GM10266 (cell line): ENCODE data around the gene LPP.

Experiments
- DNase-seq: peaks from one replicate; pipeline ENCODE4 v3.0.0; 2012; ENCODE audit errors: extremely low spot score
- TF ChIP-seq, protein P1 (sequence below): IDR thresholded peaks from 2 replicates; pipeline ENCODE4 v1.5.1; 2012; ENCODE audit warnings: mild to moderate bottlenecking, low read depth; ENCODE audit not compliant: control insufficient read depth, insufficient read depth; ENCODE audit errors: missing control alignments

The LPP gene

GRCh38 chr3:188764609-188765008, 610.7 kb downstream of the LPP start:
- TF ChIP-seq, protein P1, sequence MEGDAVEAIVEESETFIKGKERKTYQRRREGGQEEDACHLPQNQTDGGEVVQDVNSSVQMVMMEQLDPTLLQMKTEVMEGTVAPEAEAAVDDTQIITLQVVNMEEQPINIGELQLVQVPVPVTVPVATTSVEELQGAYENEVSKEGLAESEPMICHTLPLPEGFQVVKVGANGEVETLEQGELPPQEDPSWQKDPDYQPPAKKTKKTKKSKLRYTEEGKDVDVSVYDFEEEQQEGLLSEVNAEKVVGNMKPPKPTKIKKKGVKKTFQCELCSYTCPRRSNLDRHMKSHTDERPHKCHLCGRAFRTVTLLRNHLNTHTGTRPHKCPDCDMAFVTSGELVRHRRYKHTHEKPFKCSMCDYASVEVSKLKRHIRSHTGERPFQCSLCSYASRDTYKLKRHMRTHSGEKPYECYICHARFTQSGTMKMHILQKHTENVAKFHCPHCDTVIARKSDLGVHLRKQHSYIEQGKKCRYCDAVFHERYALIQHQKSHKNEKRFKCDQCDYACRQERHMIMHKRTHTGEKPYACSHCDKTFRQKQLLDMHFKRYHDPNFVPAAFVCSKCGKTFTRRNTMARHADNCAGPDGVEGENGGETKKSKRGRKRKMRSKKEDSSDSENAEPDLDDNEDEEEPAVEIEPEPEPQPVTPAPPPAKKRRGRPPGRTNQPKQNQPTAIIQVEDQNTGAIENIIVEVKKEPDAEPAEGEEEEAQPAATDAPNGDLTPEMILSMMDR, result no peak
- DNase-seq, result no peak

DNA sequence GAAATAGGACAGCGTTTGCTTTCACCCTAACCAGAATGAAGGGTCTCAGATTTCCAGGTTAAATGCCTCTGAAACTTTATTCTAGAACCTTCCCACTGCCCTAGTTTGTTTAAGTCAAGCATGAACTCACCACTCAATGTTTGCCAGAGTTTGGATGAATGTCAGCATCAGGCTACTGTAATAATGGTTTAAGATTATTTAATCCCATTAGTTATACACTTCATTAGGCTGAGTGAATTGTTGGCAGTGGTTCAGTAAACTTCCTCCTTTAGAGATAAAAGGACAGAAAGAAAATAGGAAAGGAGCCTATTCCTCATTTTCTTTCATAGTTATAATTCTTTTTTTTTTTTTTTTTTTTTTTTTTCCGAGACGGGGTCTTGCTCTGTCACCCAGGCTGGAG, 615.9 kb downstream of the LPP start:
- no peak for DNase-seq
- TF ChIP-seq, protein P1, result no peak

DNA sequence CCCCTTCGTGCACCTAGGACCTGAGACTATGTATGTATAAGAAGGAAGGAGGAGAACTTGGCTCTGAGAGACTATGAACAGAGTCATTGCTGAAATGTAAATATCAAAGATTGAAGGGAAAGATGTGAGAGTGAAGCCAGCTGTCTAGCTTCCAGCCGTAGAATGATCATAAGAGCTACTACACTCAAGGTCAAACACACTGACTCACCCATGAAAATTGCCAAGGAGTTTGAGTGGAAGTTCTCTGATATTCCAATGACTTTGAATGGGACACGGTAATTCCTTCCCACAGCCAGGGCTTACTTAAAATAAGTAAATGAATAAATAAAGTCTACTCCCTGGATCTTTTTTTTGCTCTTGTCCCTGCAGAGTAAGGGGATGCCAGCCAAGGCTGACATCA, 618.9 kb downstream of the LPP start:
- no peak for DNase-seq
- TF ChIP-seq, protein P1, result no peak

DNA sequence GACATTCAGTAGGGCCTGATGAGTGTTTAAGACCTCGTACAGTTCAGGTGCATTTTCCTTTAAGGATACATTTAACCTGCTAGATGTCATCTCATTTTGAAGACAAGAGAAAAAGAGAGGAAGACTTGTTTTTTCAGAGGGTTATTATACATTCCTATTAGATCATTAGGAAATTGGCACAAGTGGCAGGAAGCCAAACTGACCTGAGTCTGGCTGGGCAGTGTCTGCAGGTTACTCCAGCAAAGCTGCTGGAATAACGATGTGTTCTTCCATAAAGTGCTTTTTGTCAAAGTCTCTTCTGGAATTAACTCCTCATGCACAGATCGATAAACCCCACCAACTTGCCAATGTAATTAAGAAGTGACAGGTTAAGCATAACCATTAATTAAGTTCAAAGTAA, 621.5 kb downstream of the LPP start:
- TF ChIP-seq, protein P1, result no peak
- DNase-seq, result no peak

GRCh38 chr3:188776447-188776846, 622.5 kb downstream of the LPP start:
- no peak for DNase-seq
- TF ChIP-seq, protein P1, result no peak

GRCh38 chr3:188778091-188778852, 624.3 kb downstream of the LPP start:
- no peak for DNase-seq
- TF ChIP-seq, protein P1, result no peak

DNA sequence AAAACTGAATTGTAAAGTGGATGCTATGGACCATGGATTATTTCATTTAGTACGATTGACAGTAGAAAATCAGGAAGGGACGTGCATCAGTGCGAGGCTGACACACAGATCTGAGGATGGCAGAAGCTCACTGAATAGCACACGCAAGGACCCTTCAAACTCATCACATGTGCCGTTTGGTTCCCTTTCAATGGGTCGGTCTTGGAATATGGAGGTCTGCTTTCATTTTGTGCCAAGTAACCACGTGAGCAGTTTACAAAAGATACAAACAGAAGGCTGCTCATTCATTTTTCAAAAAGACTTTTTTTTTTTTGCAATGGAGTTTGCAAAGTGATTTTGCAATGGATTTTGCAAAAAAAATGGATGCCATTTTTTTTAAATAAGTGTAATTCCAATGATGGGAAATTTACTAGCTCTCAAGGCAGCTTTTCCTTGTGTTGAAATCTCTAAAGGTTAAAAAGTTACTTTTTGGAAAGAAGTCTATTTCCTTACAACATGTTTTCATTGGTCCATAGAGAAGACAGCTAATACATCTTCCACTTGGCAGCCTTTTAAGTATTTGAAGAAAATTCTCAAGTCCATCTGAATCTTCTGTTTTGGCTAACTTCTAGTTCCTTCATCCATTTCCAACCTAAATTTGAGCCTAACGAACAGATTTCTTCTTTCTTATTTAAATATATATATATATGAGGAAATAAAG, 625.5 kb downstream of the LPP start:
- TF ChIP-seq, protein P1, result no peak
- no peak for DNase-seq
